Stimulated activated CD4-positive, alpha-beta T cell treated with anti-CD3 and anti-CD28 coated beads, Interleukin-1b, Interleukin-23, amount 100 ng/mL, for 1 hour (primary cell): Measurements from ENCODE around the gene EPN3.

Source experiments
- DNase-seq, 2 donors: peaks; one replicate each; pipeline ENCODE4 v3.0.0-alpha.2; 2020; ENCODE audit warnings: low read depth in 2 of 2

EPN3 gene

GRCh38 chr17:50589095-50589705 lies 56.7 kb downstream of the EPN3 start:
- no peak for DNase-seq

- DNase-seq, result no peak
Observed at GRCh38 chr17:50590946-50591737, 58.6 kb downstream of the EPN3 start.

- DNase-seq, result no peak
Observed at GRCh38 chr17:50593321-50593720, 60.8 kb downstream of the EPN3 start.
